ENCODE results near the gene URAD.

- TF ChIP-seq CTCF (IDR thresholded peaks at IDR 0.05) (no peak), POLR2A (IDR thresholded peaks at IDR 0.05) (no peak), POLR2AphosphoS5 (IDR thresholded peaks at IDR 0.05) (no peak)
Observed at GRCh38 chr13:27933580-27934328, 54.7 kb downstream of the URAD start.
